Glomerular visceral epithelial cell (primary cell): Measurements from ENCODE around the gene NRBP1.
"Not testable (repeated sequence)": the region's sequence is repeated elsewhere in the genome, so short reads cannot be mapped to it uniquely, and the experiment has no call there.

Source experiments
- DNase-seq: peaks from one replicate; pipeline ENCODE4 v3.0.0-alpha.2; 2016; ENCODE audit errors: extremely low spot score

NRBP1 gene

DNA sequence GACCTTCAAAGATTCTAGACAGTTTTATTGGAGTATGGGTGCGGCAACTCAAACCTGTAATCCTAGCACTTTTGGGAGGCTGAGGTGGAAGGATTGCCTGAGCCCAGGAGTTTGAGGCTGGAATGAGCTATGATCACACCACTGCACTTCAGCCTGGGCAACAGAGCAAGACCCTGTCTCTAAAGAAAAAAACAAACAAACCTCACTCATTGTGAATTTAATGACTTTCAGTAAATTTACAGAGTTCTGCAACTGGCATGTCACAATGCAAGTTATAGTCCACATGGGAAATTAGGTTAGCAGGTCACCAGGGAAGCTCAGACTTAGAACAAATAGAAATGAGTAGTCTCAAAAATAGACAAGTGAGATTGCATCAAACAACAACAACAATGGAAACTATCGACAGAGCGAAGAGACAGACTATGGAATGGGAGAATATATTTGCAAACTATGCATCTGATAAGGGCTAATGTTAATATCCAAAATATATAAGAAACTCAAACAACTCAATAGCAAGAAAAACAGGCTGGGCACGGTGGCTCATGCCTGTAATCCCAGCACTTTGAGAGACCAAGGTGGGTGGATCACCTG, 6.7 kb upstream of the NRBP1 start:
- no peak for DNase-seq

DNA sequence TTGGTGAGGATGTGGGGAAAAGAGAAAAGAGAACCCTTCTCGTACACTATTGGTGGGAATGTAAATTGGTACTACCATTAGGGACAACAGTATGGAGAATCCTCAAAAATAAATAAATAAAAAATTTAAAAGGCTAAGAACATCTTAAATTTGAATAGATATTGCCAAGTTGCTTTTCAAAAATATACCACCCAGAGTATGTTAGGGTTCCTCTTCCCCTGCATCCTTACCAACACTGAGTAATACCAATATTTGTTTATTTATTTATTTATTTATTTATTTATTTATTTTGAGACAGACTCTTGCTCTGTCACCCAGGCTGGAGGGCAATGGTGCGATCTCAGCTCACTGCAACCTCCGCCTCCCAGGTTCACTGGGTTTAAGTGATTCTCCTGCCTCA, 5.5 kb upstream of the NRBP1 start:
- DNase-seq: no peak

DNA sequence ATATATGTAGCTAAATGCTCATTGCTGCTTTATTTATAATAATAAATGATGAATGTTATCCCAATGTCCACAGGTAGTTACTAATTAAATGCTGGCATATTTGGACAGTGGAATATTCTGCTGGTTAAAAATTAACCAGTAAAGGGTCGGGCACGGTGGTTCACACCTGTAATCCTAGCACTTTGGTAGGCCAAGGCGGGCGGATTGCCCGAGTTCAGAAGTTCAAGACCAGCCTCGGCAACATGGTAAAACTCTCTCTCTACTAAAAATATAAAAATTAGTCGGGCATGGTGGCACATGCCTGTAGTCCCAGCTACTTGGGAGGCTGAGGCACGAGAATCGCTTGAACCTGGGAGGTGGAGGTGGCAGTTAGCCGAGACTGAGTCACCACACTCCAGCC, 3.4 kb upstream of the NRBP1 start:
- not testable (repeated sequence) for DNase-seq

GRCh38 chr2:27427863-27428212, 593 bp upstream of the NRBP1 start:
- DNase-seq: no peak

DNA sequence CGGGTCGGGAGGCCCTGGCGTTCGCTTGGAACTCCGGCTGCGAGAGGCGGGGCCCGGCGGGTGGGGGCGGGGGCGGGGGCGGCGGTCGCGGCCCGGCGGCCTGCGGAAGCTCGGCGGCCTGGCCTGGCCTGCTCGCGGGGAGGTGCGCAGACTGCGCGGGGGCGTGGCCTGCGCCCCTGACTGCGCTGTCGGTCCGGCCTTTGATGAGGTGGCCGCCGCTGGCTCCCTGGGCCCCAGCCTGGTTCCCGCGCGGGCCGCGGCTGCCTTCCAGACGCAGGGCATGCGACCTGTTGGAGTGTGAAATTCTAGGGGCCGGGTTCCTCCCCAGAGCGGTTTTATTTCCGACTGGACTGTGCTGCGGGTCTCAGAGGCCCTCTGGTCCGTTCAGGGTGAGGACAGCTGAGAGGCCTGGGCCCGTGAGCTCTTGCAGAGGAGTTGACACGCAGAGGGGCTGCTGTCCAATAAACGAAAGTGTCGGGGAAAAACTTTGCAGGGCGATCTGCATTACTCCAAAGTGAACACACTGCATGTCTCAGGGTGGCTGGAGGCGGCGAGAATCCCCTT, 629 bp downstream of the NRBP1 start:
- DNase-seq: peak; percentile 90

- peak; percentile 34 for DNase-seq
Measured at GRCh38 chr2:27431395-27431794, 3.0 kb downstream of the NRBP1 start.

- DNase-seq: no peak
Measured at GRCh38 chr2:27435628-27436027, 7.2 kb downstream of the NRBP1 start.

DNA sequence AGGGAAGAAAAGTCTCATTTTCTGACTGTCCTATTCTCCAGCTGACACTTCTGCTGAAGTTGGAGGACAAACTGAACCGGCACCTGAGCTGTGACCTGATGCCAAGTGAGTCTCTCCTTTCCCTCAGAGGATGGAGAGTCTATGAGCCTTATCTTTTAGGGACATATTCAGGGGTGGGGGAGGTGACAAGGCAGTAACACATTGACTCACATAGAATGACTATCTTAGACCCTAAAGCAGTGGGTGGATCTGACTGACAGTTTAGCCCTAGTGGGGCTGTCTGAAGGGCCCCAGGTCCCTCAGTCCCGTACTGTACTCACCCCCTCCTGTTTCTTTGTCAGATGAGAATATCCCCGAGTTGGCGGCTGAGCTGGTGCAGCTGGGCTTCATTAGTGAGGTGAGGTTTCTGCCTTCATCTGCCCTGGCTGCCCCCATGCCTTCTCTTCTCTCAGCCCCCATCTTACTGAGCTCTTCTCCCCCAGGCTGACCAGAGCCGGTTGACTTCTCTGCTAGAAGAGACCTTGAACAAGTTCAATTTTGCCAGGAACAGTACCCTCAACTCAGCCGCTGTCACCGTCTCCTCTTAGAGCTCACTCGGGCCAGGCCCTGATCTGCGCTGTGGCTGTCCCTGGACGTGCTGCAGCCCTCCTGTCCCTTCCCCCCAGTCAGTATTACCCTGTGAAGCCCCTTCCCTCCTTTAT, 12.9 kb downstream of the NRBP1 start:
- DNase-seq: no peak

GRCh38 chr2:27441958-27442919, 13.8 kb downstream of the NRBP1 start, which contains the start of gene KRTCAP3:
Gene KRTCAP3 (plus strand): TSS chr2:27442381. CDS start chr2:27442413, 32 bp downstream.
- DNase-seq: no peak

DNA sequence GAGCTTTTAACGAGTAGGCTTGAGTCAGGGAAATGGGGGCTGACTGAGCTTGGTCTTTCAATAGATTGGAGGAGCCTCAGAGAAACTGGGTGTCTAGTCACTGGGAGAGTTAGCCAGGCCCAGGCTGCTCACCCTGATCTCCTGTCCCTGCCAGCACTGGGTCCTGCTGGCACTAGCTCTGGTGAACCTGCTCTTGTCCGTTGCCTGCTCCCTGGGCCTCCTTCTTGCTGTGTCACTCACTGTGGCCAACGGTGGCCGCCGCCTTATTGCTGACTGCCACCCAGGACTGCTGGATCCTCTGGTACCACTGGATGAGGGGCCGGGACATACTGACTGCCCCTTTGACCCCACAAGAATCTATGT, 14.5 kb downstream of the NRBP1 start:
- no peak for DNase-seq

GRCh38 chr2:27445155-27445554, 16.7 kb downstream of the NRBP1 start:
- DNase-seq: no peak

DNA sequence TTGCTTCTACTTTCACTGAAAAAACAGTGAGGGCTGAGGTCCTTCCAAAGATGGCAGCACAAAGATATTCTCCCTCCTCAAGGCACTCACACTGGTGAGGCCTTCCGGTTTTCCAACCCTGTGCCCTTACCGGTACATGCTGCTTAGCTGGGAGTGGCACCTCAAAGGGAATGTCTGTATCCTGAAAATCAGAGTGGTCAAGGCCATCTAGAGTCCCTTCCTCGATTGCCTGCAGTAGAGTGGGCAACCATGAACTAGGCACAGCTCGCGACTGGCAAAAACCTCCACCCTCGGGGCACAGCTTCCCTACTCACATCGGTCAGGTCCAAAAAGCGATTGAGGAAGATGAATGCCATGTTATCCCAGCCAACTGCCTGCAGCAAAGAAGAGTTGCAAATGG, 17.2 kb downstream of the NRBP1 start:
- no peak for DNase-seq

- DNase-seq: no peak
Measured at GRCh38 chr2:27446057-27446456, 17.6 kb downstream of the NRBP1 start.

DNA sequence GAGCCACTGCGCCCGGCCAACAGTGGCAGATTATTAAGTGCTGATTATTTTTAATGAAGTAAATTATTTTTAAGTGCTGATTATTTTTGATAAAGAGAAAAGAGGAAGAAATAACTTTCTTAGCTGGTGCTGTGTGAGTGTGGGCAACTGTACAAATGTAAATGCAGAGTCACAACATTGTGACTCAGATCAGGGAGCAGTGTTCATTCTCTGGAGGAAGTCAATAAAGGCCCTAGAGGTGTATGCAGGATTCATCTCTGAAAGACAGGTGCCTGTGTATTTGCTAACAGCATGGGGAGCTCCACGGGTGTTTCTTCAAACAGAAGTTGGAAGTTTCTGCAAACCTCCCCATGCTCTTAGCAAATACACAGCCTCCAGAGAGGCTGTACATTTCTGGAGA, 19.9 kb downstream of the NRBP1 start:
- no peak for DNase-seq

DNA sequence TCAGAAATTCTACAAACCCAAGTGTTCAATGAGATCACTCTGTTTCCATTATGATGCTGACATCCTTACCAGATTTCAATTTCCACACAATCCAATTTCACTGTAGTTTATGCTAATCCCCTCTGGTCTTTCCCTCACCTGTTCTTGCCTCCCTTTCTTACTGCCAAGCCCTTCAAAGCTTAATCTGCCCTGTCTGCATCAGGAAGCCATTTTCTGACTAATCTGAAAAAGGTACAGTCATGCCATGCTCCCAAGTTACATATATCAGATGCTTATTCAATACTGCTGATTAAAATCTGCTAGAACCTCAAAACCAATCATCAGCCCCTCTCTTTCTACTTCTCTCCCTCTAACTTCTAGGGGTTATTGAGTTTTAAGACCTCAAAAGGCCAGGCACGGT, 22.7 kb downstream of the NRBP1 start:
- no peak for DNase-seq

DNA sequence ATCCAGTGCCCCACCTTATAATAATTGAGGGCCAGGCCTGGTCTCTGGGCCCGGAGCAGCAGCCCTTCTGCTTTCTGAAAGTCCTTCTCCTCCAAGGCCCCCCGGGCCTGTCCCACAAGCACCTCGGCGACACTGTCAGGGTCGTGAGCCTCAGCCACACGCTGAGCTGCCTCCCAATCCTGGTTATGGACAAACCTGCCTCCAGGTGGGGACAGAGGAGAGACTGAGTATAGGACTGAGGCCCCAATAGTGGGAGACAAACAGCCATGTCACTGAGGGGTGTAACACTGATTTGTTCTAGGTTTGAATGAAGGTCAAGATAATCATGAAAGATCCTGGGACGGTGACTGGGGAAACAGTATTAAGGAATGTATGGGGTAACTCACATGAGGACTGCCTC, 25.5 kb downstream of the NRBP1 start:
- no peak for DNase-seq

DNA sequence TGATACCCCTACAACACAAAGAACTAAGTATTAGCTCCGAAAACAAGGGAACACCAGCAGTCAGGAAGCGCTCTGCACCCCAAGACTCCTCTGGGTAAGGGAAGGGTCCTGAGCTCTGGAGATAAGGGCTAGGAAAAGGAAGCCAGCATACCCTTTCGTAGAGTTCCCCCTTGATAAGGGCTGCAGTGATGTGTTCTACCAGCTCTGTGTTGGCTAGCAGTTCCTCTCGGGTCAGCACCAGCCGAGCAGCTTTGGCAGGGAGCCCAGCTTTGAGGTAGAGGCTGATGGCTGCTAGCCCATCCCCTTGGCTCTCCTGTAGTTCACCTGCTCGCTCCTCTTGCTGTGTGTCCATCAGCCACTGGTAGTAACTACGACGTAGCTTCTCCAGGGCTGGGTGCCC, 32.7 kb downstream of the NRBP1 start:
- DNase-seq: no peak

DNA sequence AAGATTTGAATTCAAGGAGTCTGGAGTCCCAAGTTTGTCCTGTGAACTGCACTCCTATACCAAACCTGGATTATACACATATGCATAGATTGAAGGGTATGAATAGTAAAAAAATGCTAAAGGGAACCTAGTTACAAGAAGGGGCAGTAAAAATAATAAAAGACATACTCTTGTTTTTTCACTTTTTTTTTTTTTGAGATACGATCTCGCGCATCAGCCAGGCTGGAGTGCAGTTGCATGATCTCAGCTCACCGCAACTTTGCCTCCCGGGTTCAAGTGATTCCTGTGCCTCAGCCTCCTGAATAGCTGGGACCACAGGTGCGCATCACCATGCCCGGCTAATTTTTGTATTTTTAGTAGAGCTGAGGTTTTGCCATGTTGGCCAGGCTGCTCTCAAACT, 36.0 kb downstream of the NRBP1 start:
- DNase-seq: no peak

GRCh38 chr2:27471961-27472360, 43.5 kb downstream of the NRBP1 start:
- DNase-seq: no peak

GRCh38 chr2:27485496-27485895, 57.1 kb downstream of the NRBP1 start:
- DNase-seq: no peak

DNA sequence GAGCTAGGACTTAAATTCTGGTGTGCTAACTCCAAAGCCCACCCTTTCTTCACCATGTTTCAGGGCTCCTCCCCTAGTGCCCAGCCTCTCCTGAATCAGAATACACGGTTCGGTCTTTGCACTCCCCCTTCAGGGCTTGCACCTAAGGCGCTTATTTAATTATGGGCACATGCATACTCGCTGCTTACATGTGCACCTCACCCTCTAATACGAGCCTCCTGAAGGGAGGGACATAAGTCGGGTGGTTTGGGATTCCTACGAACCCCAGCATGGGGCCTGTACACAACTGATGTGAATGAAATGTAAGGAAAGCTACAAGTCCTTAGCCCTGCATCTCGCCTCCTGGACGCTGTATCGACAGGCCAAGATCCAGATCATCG, 60.7 kb downstream of the NRBP1 start:
- peak; percentile 23 for DNase-seq
